WTC11 (cell line): ENCODE measurements around the gene WWC1.

Source experiments
- TF ChIP-seq, protein P1 (sequence below): sonication (generic); formaldehyde crosslinking; IDR thresholded peaks from 2 replicates; pipeline ENCODE4 v1.8.0; 2022; ENCODE audit warnings: mild to moderate bottlenecking, missing genetic modification reagents
- TF ChIP-seq, protein P2 (sequence below): fragments of 200-600 bp; IDR thresholded peaks from 2 replicates; pipeline ENCODE4 v1.8.0; 2022; ENCODE audit warnings: antibody characterized with exemption
- TF ChIP-seq, protein P3 (sequence below): sonication (generic); formaldehyde crosslinking; IDR thresholded peaks from 2 replicates; pipeline ENCODE4 v1.8.0; 2022; ENCODE audit warnings: mild to moderate bottlenecking, missing genetic modification reagents

DNA sequence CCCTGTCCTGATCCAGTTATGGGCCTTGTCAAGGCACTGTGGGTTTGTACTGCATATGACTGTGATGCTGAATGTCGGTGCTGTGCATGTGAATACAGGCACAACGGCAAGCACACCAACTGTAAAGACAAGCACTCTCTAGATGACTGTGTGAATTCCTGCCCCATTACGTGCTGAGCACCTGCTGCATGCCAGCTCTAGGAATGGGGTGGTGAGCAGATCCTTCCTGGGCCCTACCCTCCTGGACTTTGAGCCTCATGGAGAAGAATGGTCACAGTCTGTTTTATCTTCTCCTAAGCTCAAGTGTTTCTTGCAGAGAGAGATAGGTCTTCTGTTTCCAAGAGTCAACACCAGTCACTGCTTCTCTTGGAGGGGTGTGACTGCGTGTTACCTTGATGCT, 138.9 kb downstream of the WWC1 start:
- TF ChIP-seq, protein P1, sequence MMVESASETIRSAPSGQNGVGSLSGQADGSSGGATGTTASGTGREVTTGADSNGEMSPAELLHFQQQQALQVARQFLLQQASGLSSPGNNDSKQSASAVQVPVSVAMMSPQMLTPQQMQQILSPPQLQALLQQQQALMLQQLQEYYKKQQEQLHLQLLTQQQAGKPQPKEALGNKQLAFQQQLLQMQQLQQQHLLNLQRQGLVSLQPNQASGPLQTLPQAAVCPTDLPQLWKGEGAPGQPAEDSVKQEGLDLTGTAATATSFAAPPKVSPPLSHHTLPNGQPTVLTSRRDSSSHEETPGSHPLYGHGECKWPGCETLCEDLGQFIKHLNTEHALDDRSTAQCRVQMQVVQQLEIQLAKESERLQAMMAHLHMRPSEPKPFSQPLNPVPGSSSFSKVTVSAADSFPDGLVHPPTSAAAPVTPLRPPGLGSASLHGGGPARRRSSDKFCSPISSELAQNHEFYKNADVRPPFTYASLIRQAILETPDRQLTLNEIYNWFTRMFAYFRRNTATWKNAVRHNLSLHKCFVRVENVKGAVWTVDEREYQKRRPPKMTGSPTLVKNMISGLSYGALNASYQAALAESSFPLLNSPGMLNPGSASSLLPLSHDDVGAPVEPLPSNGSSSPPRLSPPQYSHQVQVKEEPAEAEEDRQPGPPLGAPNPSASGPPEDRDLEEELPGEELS (CRISPR knock-in tag) = no peak
- TF ChIP-seq, protein P2, sequence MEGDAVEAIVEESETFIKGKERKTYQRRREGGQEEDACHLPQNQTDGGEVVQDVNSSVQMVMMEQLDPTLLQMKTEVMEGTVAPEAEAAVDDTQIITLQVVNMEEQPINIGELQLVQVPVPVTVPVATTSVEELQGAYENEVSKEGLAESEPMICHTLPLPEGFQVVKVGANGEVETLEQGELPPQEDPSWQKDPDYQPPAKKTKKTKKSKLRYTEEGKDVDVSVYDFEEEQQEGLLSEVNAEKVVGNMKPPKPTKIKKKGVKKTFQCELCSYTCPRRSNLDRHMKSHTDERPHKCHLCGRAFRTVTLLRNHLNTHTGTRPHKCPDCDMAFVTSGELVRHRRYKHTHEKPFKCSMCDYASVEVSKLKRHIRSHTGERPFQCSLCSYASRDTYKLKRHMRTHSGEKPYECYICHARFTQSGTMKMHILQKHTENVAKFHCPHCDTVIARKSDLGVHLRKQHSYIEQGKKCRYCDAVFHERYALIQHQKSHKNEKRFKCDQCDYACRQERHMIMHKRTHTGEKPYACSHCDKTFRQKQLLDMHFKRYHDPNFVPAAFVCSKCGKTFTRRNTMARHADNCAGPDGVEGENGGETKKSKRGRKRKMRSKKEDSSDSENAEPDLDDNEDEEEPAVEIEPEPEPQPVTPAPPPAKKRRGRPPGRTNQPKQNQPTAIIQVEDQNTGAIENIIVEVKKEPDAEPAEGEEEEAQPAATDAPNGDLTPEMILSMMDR = no peak
- TF ChIP-seq, protein P3, sequence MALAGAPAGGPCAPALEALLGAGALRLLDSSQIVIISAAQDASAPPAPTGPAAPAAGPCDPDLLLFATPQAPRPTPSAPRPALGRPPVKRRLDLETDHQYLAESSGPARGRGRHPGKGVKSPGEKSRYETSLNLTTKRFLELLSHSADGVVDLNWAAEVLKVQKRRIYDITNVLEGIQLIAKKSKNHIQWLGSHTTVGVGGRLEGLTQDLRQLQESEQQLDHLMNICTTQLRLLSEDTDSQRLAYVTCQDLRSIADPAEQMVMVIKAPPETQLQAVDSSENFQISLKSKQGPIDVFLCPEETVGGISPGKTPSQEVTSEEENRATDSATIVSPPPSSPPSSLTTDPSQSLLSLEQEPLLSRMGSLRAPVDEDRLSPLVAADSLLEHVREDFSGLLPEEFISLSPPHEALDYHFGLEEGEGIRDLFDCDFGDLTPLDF (CRISPR knock-in tag) = no peak
